ENCODE results near the gene LRPPRC. TPM values are rescaled to one million over a fixed set of nuclear protein-coding genes. Genes with fewer than 3 reads are reported as not detected.

Gene LRPPRC
- total RNA-seq, 1 experiment from 2014 or later = 253 TPM

DNA sequence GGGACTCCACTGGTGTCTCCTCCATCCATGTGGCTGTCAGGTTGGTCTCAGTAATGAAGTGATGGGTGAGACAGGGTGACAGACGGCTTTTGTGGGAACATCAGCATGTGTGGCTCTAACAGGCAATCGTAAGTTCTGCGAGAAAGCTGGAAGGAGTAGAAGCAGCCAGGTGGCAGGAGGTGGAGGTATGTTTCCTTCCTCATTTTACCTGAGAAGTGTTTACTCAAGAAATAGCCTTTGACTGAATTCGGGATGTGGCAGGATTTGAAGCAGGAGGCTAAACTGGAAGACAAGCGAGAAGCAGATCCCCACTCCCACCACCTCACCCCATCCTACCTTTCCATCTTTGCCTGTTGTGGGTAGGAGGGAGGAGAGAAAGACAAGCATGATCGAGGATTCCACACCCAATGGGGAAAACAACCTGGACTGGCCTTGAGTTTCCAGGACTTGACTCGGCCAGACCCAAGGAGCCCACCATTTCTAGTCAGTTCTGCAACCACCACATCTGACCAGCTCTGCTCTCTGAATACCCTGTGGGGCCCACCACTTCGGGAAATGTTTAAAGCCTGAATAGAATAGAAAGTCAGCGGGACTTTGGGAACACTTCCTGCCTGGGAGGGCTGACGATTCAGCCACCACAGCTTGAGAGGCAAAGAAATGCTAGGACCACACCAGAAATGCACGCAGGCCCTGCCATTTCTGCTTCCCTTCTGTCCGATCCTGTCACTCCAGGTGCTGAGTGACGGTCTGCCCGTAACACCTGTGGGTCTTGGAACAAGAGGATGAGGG lies 155.8 kb downstream of the LRPPRC start (continued):
- TF ChIP-seq NFYB (CRISPR knock-in tag; conservative IDR thresholded peaks at IDR 0.05; ENCODE audit: low read depth) (no peak), FOXJ3 (CRISPR knock-in tag; IDR thresholded peaks at IDR 0.05; ENCODE audit: borderline replicate concordance) (no peak), TCF7 (CRISPR knock-in tag; IDR thresholded peaks at IDR 0.05; ENCODE audit: low read depth) (no peak), SMAD4 (CRISPR knock-in tag; IDR thresholded peaks at IDR 0.05) (no peak)

DNA sequence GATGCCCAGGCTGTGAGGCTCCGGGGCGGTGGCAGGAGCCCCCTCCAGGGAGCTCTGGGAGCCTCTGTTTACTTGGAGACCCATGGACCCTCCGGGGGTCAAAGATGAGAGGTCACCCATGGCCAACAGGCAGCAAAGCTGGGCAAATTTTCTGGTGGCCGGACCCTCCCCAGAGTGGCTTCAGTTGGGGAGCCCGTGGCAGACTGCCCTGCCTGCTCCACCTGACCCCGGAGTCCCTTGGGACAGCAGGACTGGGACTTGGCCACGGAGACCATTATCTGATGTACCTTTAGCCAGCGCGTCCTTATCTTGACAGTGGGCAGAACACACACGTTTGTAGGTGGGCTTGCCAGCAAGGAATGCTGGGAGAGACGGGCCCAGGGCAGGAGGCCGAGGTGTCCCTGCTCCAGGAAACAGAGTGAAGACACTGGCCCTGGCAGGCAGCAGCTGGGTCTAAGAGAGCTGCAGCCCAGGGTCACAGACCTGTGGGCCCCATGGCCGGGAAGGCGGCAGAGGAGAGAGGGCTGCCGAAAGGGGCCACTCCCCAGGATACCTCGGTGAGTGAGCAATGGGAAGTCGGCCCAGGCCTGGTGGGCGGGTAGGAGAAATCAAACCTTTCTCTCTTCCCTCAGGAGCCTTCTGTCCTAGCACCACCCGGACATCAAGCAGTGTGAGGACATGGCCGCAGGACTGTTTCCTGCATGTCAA lies 157.1 kb downstream of the LRPPRC start, which contains the start of the genes ABCG5 and ABCG8:
ABCG5 (minus strand) TSS at position 280 of the 708 bp plus-strand sequence; CDS start at position 120, 160 bp downstream.
ABCG8 (plus strand) TSS at position 412 of the 708 bp plus-strand sequence; CDS start at position 495, 83 bp downstream.
- H3K9me3 Mint-ChIP-seq = no peaks in the 10 kb centered on the region
- peaks cover 8% of the 10 kb centered on the region for H3K4me1 Mint-ChIP-seq
- H3K4me3 Mint-ChIP-seq = no peak within 1 kb of the TSS
- no peaks in the 10 kb centered on the region for H3K36me3 Mint-ChIP-seq
- H3K27ac Mint-ChIP-seq = no peak within 1 kb of the TSS
- peak; percentile 31; the same call in 1 of the 2 replicates for TF ChIP-seq GABPB1 (CRISPR knock-in tag; IDR thresholded peaks at IDR 0.05)
- no peak for TF ChIP-seq FOXJ3 (CRISPR knock-in tag; IDR thresholded peaks at IDR 0.05; ENCODE audit: borderline replicate concordance)
- ChIA-PET POLR2A (no interaction called here), CTCF (no interaction called here)
- H3K27me3 Mint-ChIP-seq (ENCODE audit: low read depth) = no peaks in the 10 kb centered on the region
- peak; percentile 40 for ATAC-seq
- DNase-seq (ENCODE audit: low spot score) = no peak

DNA sequence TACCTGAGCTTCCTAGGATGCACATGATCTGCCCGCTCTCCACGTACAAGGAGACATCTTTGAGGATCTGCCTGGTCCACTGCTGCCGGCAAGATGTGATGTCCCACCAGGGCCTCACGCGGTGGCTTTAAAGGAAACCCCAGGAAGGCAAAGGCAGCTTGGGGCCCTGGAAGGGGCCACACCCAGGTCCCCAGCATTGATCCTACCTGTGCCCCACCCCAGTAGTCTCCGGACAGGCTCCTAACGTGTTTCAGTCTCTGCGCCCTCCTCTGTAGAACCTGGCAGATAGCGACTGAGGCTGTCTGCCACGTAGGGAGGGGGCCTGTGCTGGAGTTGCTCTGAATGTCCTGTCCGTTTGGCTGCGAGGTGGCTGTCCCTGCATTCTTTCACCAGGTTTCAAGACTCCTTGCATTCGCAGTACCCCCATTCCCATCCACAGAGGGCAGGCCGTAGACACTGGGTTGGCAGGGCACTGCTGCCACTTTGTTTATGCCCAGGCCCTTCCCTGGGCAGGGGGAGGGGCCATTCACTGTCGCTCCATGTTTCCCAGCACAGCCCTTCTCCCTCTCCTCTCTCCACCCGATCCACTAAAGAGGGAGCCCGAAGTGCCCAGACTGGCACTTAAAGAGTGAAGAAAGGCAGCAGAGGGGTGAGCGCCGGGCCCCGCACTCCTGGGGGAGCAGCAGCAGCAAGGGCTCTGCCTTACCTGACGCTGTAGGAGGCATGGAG lies 157.8 kb downstream of the LRPPRC start:
- Mint-ChIP-seq H3K9me3 (no peaks in the 10 kb centered on the region), H3K4me3 (no peak overlapping the region), H3K4me1 (peaks cover 8% of the 10 kb centered on the region), H3K27me3 (ENCODE audit: low read depth) (no peaks in the 10 kb centered on the region), H3K27ac (no peak overlapping the region), H3K36me3 (no peaks in the 10 kb centered on the region)
- DNase-seq (ENCODE audit: low spot score) (no peak), ATAC-seq (no peak)
- ChIA-PET POLR2A (no interaction called here), CTCF (no interaction called here)
- no peak for TF ChIP-seq ZNF263 (CRISPR knock-in tag; IDR thresholded peaks at IDR 0.05; ENCODE audit: low read depth)
- TF ChIP-seq ZNF317 (CRISPR knock-in tag; IDR thresholded peaks at IDR 0.05; ENCODE audit: borderline replicate concordance, low read depth) = no peak
- TF ChIP-seq MLX (CRISPR knock-in tag; IDR thresholded peaks at IDR 0.05) = no peak
- TF ChIP-seq ATF1 (CRISPR knock-in tag; IDR thresholded peaks at IDR 0.05) = no peak
- TF ChIP-seq, protein P1, sequence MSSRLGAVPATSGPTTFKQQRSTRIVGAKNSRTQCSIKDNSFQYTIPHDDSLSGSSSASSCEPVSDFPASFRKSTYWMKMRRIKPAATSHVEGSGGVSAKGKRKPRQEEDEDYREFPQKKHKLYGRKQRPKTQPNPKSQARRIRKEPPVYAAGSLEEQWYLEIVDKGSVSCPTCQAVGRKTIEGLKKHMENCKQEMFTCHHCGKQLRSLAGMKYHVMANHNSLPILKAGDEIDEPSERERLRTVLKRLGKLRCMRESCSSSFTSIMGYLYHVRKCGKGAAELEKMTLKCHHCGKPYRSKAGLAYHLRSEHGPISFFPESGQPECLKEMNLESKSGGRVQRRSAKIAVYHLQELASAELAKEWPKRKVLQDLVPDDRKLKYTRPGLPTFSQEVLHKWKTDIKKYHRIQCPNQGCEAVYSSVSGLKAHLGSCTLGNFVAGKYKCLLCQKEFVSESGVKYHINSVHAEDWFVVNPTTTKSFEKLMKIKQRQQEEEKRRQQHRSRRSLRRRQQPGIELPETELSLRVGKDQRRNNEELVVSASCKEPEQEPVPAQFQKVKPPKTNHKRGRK (CRISPR knock-in tag; IDR thresholded peaks at IDR 0.05; ENCODE audit: borderline replicate concordance) = no peak
- no peak for TF ChIP-seq IRF2 (CRISPR knock-in tag; IDR thresholded peaks at IDR 0.05; ENCODE audit: borderline replicate concordance, low read depth)
- no peak for TF ChIP-seq GRHL2 (CRISPR knock-in tag; IDR thresholded peaks at IDR 0.05; ENCODE audit: insufficient replicate concordance, severe bottlenecking)
- no peak for TF ChIP-seq PRRX2 (CRISPR knock-in tag; IDR thresholded peaks at IDR 0.05)
- TF ChIP-seq ELF4 (CRISPR knock-in tag; IDR thresholded peaks at IDR 0.05; ENCODE audit: low read depth) = no peak
- TF ChIP-seq USF1 (CRISPR knock-in tag; IDR thresholded peaks at IDR 0.05) = no peak
- TF ChIP-seq, protein P2, sequence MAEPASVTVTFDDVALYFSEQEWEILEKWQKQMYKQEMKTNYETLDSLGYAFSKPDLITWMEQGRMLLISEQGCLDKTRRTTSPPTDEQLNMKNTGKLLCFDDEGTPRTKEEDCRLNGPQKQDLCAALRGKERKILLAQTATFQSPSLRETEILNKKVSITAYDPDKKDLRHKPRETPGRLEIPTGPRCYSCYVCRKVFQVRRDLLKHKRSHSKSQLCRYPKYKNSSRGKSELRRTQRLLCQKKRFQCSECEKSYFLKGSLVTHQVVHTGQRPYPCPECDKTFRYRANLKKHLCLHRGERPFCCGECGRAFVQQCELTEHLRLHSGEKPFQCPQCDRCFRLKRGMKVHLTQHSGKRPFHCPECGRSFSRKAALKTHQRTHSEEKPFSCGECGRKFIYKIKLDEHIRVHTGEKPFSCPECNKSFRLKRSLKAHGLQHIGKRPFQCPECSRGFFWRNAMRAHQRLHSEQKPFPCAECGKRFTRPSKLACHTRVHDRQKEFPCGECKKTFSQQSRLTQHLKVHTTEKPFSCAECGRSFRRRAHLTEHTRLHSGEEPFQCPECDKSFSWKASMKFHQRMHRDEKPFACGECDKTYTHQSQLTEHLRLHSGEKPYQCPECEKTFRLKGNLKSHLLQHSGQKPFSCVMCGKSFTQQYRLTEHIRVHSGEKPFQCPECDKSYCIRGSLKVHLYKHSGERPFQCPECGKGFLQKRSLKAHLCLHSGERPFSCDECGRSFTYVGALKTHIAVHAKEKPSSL (CRISPR knock-in tag; conservative IDR thresholded peaks at IDR 0.05) = no peak
- TF ChIP-seq FOXP4 (CRISPR knock-in tag; IDR thresholded peaks at IDR 0.05) = no peak
- TF ChIP-seq NR2C2 (CRISPR knock-in tag; IDR thresholded peaks at IDR 0.05) = no peak
- TF ChIP-seq NFYB (CRISPR knock-in tag; conservative IDR thresholded peaks at IDR 0.05; ENCODE audit: low read depth) = no peak
